Effector memory CD8-positive, alpha-beta T cell (primary cell): ENCODE measurements around the gene CHCHD5.

Experiments used
- ATAC-seq: fragments of 150-1000 bp; cut with Tn5 transposase; replicated peaks from 2 replicates; pipeline ENCODE4 v1.10.0; 2021; ENCODE audit warnings: mild to moderate bottlenecking, moderate library complexity
- DNase-seq, 3 experiments: peaks; one replicate each; pipeline ENCODE4 v3.0.0; 2021
- H3K27ac Mint-ChIP-seq, 2 donors: one replicate each; pipeline ENCODE4 v1.8.0; 2022; ENCODE audit warnings: mild to moderate bottlenecking in 2 of 2, mixed read lengths in 2 of 2, moderate library complexity in 2 of 2
- H3K27me3 Mint-ChIP-seq, 2 donors: one replicate each; pipeline ENCODE4 v1.8.0; 2022; ENCODE audit warnings: mixed read lengths in 2 of 2
- H3K36me3 Mint-ChIP-seq: one replicate; pipeline ENCODE4 v1.8.0; 2022; ENCODE audit warnings: mild to moderate bottlenecking, moderate library complexity, mixed read lengths; ENCODE audit not compliant: insufficient read depth
- H3K4me1 Mint-ChIP-seq, 2 donors: one replicate each; pipeline ENCODE4 v1.8.0; 2022; ENCODE audit warnings: low read depth in 2 of 2, mixed read lengths in 2 of 2
- H3K4me3 Mint-ChIP-seq, 2 donors: one replicate each; pipeline ENCODE4 v1.8.0; 2022; ENCODE audit warnings: mild to moderate bottlenecking in 2 of 2, mixed read lengths in 2 of 2, moderate library complexity in 2 of 2
- H3K9me3 Mint-ChIP-seq, 2 donors: one replicate each; pipeline ENCODE4 v1.8.0; 2022; ENCODE audit warnings: mixed read lengths in 2 of 2

Gene CHCHD5

GRCh38 chr2:112572005-112572404, 12.4 kb upstream of the CHCHD5 start:
- no peak for DNase-seq
- Mint-ChIP-seq H3K4me1 (no peaks in the 10 kb centered on the region), H3K36me3 (peaks cover 65% of the 10 kb centered on the region), H3K27ac (no peak overlapping the region), H3K4me3 (no peak overlapping the region), H3K9me3 (no peaks in the 10 kb centered on the region), H3K27me3 (no peaks in the 10 kb centered on the region)
- no peak for ATAC-seq

- Mint-ChIP-seq H3K4me1 (peaks cover 0 to 2% of the 10 kb centered on the region in 2 donors), H3K27me3 (no peaks in the 10 kb centered on the region), H3K27ac (no peak overlapping the region), H3K4me3 (no peak overlapping the region), H3K36me3 (peaks cover 21% of the 10 kb centered on the region), H3K9me3 (no peaks in the 10 kb centered on the region)
- ATAC-seq (no peak), DNase-seq (no peak)
These were observed 6.7 kb upstream of the CHCHD5 start for GRCh38 chr2:112577756-112578155.

GRCh38 chr2:112579241-112579640, 5.2 kb upstream of the CHCHD5 start:
- H3K36me3 Mint-ChIP-seq, result peaks cover 16% of the 10 kb centered on the region

DNA sequence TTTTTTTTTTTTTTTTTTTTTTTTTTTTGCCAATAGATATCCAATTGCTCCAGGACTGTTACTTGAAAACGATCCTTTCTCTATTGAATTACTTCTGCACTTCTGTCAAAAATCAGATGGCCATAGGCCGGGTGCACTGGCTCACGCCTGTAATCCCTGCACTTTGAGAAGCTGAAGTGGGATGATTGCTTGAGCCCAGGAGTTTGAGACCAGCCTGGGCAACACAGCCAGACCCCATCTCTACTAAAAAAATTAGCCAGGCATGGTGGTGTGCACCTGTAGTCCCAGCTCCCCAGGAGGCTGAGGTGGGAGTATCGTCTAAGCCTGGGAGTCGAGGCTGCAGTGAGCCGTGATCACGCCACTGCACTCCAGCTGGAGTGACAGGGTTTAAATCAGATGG, 4.3 kb upstream of the CHCHD5 start:
- no peak for DNase-seq
- peaks cover 15 to 17% of the 10 kb centered on the region in 2 donors for H3K4me1 Mint-ChIP-seq
- H3K4me3 Mint-ChIP-seq, result no peak overlapping the region
- no peaks in the 10 kb centered on the region for H3K9me3 Mint-ChIP-seq
- peaks cover 21% of the 10 kb centered on the region for H3K36me3 Mint-ChIP-seq
- H3K27ac Mint-ChIP-seq, result no peak overlapping the region
- ATAC-seq, result no peak
- no peaks in the 10 kb centered on the region for H3K27me3 Mint-ChIP-seq

More at GRCh38 chr2:112579241-112579640, 5.2 kb upstream of the CHCHD5 start:
- Mint-ChIP-seq H3K27ac (no peak overlapping the region), H3K27me3 (no peaks in the 10 kb centered on the region), H3K4me3 (no peak overlapping the region), H3K9me3 (no peaks in the 10 kb centered on the region), H3K4me1 (peaks cover 8% of the 10 kb centered on the region in 2 donors)
- no peak for ATAC-seq
- no peak for DNase-seq

GRCh38 chr2:112582314-112582746, 2.1 kb upstream of the CHCHD5 start:
- Mint-ChIP-seq H3K36me3 (peaks cover 18% of the 10 kb centered on the region), H3K27ac (peak overlapping the region; percentile 49 to 98), H3K4me1 (peaks cover 31% of the 10 kb centered on the region in 2 donors), H3K9me3 (no peaks in the 10 kb centered on the region), H3K4me3 (peak overlapping the region in 1 of 2 donors; percentile 14), H3K27me3 (no peaks in the 10 kb centered on the region)
- peak; percentile 23 for ATAC-seq
- peak; percentile 31 to 36 (median 31) for DNase-seq

DNA sequence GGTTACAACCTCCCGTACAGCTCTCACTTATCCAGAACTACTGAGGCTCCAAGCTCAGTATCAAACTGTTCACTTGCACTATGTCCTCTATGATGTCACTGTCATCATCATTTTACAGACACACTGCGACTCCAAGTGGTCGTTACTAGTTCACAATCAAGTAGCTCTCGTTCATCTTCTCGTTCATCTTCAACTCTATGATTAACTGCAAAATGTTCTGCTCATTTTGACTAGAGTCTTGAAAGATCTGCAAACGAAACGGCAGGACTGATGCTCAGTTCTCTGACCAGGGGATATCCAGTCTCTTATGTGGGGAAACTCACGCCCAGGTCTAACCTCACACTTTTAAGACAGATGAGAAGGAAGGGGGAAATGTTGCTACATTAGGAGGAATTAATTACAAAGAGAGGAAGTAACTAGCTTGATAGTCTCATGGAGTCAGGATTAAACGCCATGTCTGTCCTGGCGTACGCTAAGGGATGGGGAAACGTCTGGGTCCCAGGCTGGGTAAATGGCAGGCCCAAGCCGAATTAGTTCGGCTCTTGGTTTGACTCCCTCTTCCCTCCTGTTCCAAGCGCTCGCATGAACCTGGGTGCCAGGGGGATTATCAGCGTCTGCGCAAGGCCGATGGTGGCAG, 794 bp upstream of the CHCHD5 start:
- Mint-ChIP-seq H3K36me3 (peaks cover 22% of the 10 kb centered on the region), H3K27ac (peak overlapping the region; percentile 98 to 99), H3K4me1 (peaks cover 31 to 34% of the 10 kb centered on the region in 2 donors), H3K9me3 (no peaks in the 10 kb centered on the region), H3K4me3 (peak overlapping the region; percentile 97 to 98), H3K27me3 (no peaks in the 10 kb centered on the region)
- ATAC-seq, result no peak
- no peak for DNase-seq

DNA sequence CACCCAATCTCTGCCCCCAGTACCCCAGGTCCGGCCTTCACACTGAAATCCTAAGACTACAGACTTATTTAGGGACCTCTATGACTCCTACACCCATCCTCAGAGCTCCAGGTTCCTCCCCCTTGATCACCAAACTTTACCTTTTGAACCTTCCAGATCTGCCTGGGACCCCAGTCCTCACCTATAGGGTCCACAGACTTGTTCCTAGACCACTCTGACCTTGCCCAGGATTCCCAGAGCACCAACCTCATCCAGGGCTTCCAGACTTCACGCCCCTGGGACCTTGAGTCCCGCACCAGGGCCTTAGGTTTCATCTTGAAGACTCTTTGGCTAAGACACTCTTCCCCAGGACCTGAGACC, 462 bp downstream of the CHCHD5 start:
- Mint-ChIP-seq H3K27me3 (no peaks in the 10 kb centered on the region), H3K4me1 (peaks cover 31 to 34% of the 10 kb centered on the region in 2 donors), H3K9me3 (no peaks in the 10 kb centered on the region), H3K4me3 (peak overlapping the region; percentile 97 to 98), H3K27ac (peak overlapping the region; percentile 98 to 99), H3K36me3 (peaks cover 31% of the 10 kb centered on the region)
- ATAC-seq (no peak), DNase-seq (no peak)

- H3K36me3 Mint-ChIP-seq, result peaks cover 31% of the 10 kb centered on the region
- H3K27me3 Mint-ChIP-seq, result no peaks in the 10 kb centered on the region
- H3K27ac Mint-ChIP-seq, result peak overlapping the region; percentile 98 to 99
- peaks cover 31 to 33% of the 10 kb centered on the region in 2 donors for H3K4me1 Mint-ChIP-seq
- no peak for ATAC-seq
- DNase-seq, result no peak
- H3K4me3 Mint-ChIP-seq, result peak overlapping the region; percentile 97 to 98
- H3K9me3 Mint-ChIP-seq, result no peaks in the 10 kb centered on the region
These were observed 991 bp downstream of the CHCHD5 start for GRCh38 chr2:112585400-112585799.

- Mint-ChIP-seq H3K4me1 (peaks cover 31 to 32% of the 10 kb centered on the region in 2 donors), H3K27me3 (no peaks in the 10 kb centered on the region), H3K4me3 (peak overlapping the region; percentile 63 to 97), H3K36me3 (peaks cover 31% of the 10 kb centered on the region), H3K9me3 (no peaks in the 10 kb centered on the region), H3K27ac (peak overlapping the region in 1 of 2 donors; percentile 64)
- no peak for ATAC-seq
- DNase-seq, result no peak
These were observed 1.6 kb downstream of the CHCHD5 start for GRCh38 chr2:112585873-112586464.

DNA sequence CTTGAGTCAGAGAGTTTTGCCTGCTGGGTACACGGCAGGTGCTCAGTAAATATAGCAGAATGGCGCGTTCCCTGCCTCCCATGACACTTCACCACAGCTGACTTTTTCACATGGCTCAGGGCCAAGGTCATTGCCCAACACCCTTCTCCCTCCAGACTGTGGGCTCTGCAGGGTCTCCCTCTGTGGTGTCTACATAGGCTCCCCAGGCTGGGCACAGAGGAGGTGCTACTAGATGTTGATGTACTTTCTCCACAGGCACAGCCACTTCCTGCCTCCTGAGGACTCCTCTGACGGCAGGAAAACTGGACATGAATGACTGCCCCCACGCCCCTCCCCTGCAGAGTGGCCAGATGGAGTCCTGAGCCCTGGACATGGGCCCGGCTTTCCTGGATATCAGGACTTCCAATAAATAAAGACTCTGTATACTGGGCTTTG, 4.2 kb downstream of the CHCHD5 start:
- H3K4me1 Mint-ChIP-seq, result peaks cover 29% of the 10 kb centered on the region in 2 donors
- H3K27ac Mint-ChIP-seq, result no peak overlapping the region
- H3K4me3 Mint-ChIP-seq, result no peak overlapping the region
- DNase-seq, result no peak
- no peak for ATAC-seq
- no peaks in the 10 kb centered on the region for H3K27me3 Mint-ChIP-seq
- no peaks in the 10 kb centered on the region for H3K9me3 Mint-ChIP-seq
- H3K36me3 Mint-ChIP-seq, result peaks cover 39% of the 10 kb centered on the region

DNA sequence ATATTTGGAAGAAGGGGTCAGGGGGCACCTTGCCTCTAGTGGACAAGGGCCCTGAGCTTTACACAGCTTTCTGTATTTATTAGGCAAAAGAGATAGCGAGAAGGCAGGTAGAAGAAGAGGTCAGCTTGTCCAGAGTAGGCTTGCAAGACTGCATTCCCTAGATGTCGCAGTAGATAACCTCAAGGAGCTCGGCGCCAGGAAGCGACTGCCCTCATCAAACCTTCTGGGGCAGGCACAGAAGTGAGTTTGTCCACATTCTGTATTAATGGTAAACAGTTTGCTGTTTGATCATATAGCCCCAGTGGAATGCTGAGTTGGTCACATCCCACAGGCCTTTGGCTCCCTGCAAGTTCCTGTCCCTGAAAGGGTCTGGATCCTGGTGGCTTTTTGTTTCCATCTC, 7.0 kb downstream of the CHCHD5 start:
- no peak overlapping the region for H3K27ac Mint-ChIP-seq
- no peak for ATAC-seq
- DNase-seq, result no peak

DNA sequence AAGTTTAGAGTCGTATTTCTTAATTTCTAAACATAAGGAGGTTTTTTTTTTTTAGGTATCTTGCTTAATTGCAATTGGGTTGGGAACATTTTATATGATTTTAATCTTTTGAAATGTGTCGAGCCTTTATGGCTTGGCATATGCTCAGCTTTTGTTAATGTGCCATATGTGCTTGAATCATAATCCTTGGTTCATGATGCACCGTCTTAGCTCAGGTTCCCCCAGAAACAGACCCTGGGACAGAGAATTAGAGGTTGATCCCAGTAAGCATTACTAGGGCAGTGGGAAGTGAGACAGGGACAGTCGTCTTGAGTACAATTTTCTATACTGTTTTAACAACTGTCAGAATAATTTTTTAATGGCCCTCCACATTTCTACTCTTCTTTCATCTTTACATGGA, 9.3 kb downstream of the CHCHD5 start:
- peak overlapping the region in 1 of 2 donors; percentile 12 for H3K27ac Mint-ChIP-seq
- H3K27me3 Mint-ChIP-seq, result no peaks in the 10 kb centered on the region
- no peaks in the 10 kb centered on the region for H3K9me3 Mint-ChIP-seq
- DNase-seq (no peak), ATAC-seq (no peak)
- no peak overlapping the region for H3K4me3 Mint-ChIP-seq
- peaks cover 17% of the 10 kb centered on the region for H3K36me3 Mint-ChIP-seq
- H3K4me1 Mint-ChIP-seq, result no peaks in the 10 kb centered on the region

More for the DNA sequence above, 7.0 kb downstream of the CHCHD5 start:
- Mint-ChIP-seq H3K36me3 (peaks cover 26% of the 10 kb centered on the region), H3K9me3 (no peaks in the 10 kb centered on the region), H3K27me3 (no peaks in the 10 kb centered on the region), H3K4me3 (no peak overlapping the region), H3K4me1 (peaks cover 8 to 12% of the 10 kb centered on the region in 2 donors)

GRCh38 chr2:112597537-112598322, 13.3 kb downstream of the CHCHD5 start:
- ATAC-seq, result no peak
- H3K27me3 Mint-ChIP-seq, result no peaks in the 10 kb centered on the region

More at GRCh38 chr2:112597537-112598322, 13.3 kb downstream of the CHCHD5 start:
- Mint-ChIP-seq H3K4me3 (no peak overlapping the region), H3K9me3 (no peaks in the 10 kb centered on the region), H3K36me3 (peaks cover 6% of the 10 kb centered on the region), H3K4me1 (peaks cover 4 to 6% of the 10 kb centered on the region in 2 donors), H3K27ac (no peak overlapping the region)
- DNase-seq, result no peak
